ENCODE data around the gene GRID1. TPM values are rescaled to one million over a fixed set of nuclear protein-coding genes. Genes with fewer than 3 reads are reported as not detected.

The GRID1 gene
- total RNA-seq, 1 donor = not detected

- H3K27me3 ChIP-seq (ENCODE audit: insufficient read depth, low read length) = no peaks in the 10 kb centered on the region
- H3K9me3 ChIP-seq (ENCODE audit: low read depth, low read length) = no peaks in the 10 kb centered on the region
- H3K4me1 ChIP-seq (ENCODE audit: insufficient read depth, low read length) = no peaks in the 10 kb centered on the region
- H3K4me3 ChIP-seq (ENCODE audit: low read length) = no peak overlapping the region
Observed at GRCh38 chr10:85647741-85648140, 718.9 kb downstream of the GRID1 start.

DNA sequence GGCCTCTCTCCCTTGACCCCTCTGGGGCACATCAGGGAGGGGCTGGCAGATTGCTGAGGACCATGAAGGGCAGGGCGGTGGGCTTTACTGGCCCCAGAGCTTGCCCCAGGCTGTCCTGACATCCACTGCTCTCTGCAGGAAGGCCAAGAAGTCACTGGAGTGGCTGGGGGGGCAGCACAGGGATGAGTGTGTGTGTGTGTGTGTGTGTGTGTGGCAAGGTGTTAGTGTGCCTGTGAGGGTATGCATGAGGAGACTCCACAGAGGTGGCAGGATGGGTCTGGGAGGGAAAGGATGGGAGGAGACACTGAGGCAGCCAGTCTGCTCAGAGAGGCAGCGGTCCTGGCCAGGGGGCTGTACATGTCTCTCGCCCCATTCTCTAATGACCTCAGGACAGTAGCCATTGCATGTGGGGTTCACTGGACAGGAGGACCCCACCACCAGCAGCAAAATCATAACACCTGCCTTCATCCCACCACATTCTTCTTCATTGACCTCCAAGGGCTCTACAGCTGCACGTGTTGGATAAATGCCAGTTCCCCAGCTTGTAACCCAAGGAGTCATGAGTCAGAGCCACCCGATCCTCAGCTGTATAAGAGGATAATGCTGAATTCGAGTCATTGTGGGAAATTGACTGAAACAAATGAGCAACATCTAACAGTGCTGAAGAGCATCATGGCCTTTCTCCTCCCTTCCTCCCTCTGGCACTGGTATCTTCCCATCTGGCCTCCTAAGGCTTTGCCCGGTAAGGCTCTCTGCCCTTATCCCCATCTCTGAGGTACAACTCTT is 720.5 kb downstream of the GRID1 start:
- H3K27me3 ChIP-seq (ENCODE audit: insufficient read depth, low read length) = no peaks in the 10 kb centered on the region
- H3K4me1 ChIP-seq (ENCODE audit: insufficient read depth, low read length) = no peaks in the 10 kb centered on the region
- H3K9me3 ChIP-seq (ENCODE audit: low read depth, low read length) = no peaks in the 10 kb centered on the region
- no peak overlapping the region for H3K4me3 ChIP-seq (ENCODE audit: low read length)

DNA sequence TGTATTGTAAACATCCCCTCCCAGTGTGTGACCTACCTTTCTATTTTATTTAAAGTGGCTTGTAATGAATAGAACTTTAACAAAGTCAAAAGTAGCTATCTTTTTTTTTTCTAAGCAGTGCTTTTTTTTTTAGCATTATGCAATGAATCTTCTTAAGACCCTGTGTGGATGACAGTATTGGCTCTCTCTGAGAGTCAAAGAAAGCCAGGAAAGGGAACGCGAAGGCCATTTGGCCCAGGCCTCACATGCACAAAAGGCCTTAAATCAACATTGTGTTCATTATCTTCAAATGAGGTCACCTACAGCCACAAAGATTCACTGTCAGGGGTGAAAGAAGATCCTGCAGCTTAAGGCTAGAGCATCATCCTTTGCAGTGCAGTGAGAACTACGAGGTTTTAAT is 721.5 kb downstream of the GRID1 start:
- Histone ChIP-seq H3K4me1 (ENCODE audit: insufficient read depth, low read length) (no peaks in the 10 kb centered on the region), H3K9me3 (ENCODE audit: low read depth, low read length) (no peaks in the 10 kb centered on the region), H3K27me3 (ENCODE audit: insufficient read depth, low read length) (no peaks in the 10 kb centered on the region), H3K4me3 (ENCODE audit: low read length) (no peak overlapping the region)

DNA sequence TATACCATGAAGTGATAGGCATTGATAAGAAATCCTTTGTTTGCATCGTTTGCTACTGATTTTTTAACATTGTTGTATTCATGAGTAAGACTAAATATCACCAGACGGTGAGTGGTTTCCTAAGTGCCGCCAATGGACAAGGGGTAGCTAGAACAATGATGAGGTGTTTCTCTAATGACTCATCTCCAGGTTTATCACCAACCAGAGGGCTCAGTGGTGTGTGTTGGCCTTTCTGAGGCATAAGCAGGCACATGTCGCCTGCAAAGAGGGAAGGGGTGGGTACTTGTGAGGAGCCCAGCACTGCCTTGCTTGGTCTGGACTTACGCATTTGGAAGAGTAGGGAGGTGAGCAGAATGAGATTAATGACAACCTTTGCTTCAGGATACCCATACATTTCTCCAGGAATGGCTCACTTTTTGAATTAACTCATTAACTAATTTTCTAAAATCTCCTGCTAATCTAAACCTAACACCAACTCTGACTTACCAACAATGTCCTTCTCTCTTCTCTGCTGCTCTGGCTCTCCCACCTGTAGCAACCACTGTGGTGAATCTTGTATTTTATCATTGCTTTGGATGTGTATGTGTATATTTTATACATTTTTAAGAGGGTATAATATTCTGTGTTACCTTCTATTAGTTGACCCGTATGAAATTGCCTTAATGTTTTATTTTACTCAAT is 722.6 kb downstream of the GRID1 start:
- no peaks in the 10 kb centered on the region for H3K27me3 ChIP-seq (ENCODE audit: insufficient read depth, low read length)
- H3K4me3 ChIP-seq (ENCODE audit: low read length) = no peak overlapping the region
- H3K9me3 ChIP-seq (ENCODE audit: low read depth, low read length) = no peaks in the 10 kb centered on the region
- no peaks in the 10 kb centered on the region for H3K4me1 ChIP-seq (ENCODE audit: insufficient read depth, low read length)

- no peaks in the 10 kb centered on the region for H3K27me3 ChIP-seq (ENCODE audit: insufficient read depth, low read length)
- H3K4me3 ChIP-seq (ENCODE audit: low read length) = no peak overlapping the region
- no peaks in the 10 kb centered on the region for H3K4me1 ChIP-seq (ENCODE audit: insufficient read depth, low read length)
- no peaks in the 10 kb centered on the region for H3K9me3 ChIP-seq (ENCODE audit: low read depth, low read length)
Observed at GRCh38 chr10:85643171-85643844, 723.3 kb downstream of the GRID1 start.

DNA sequence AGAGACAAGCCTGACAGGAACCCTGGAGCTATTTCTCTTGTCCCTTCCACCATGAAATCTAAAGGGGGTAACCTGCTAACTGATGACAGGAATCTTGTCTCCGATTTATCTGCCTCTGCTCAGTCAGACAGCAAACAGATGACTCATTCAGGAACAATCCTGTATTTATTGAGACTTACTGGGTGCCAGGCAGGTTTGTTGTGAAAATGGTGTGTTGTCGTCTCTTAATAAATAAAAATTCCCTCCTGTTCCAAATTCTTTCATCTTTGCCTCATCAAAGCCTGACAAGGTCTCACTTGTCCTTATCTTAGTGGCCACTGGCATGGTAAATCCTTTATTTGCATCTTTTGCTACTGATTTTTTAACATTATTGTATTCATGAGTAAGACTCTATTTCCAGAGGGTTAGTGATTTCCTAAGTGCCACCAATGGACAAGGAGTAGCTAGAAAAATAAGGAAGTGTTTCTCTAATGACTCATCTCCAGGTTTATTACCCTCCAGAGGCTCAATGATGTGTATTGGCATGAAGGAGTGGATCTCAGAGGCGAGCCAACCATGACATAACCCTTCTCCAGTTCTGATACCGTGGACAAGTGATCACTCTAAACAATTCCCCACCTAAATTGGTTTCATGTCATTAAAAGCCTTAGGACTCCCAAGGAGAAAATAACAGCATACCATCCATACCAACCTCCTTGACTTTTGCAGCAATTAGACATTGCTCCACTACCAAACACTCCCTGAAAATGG is 724.0 kb downstream of the GRID1 start:
- no peak overlapping the region for H3K4me3 ChIP-seq (ENCODE audit: low read length)
- no peaks in the 10 kb centered on the region for H3K27me3 ChIP-seq (ENCODE audit: insufficient read depth, low read length)
- H3K4me1 ChIP-seq (ENCODE audit: insufficient read depth, low read length) = no peaks in the 10 kb centered on the region
- H3K9me3 ChIP-seq (ENCODE audit: low read depth, low read length) = no peaks in the 10 kb centered on the region

- Histone ChIP-seq H3K27me3 (ENCODE audit: insufficient read depth, low read length) (no peaks in the 10 kb centered on the region), H3K4me3 (ENCODE audit: low read length) (no peak overlapping the region), H3K9me3 (ENCODE audit: low read depth, low read length) (no peaks in the 10 kb centered on the region), H3K4me1 (ENCODE audit: insufficient read depth, low read length) (no peaks in the 10 kb centered on the region)
Observed at GRCh38 chr10:85642082-85642420, 724.5 kb downstream of the GRID1 start.

GRCh38 chr10:85641479-85642009 is 725.1 kb downstream of the GRID1 start:
- no peaks in the 10 kb centered on the region for H3K4me1 ChIP-seq (ENCODE audit: insufficient read depth, low read length)
- H3K4me3 ChIP-seq (ENCODE audit: low read length) = no peak overlapping the region
- no peaks in the 10 kb centered on the region for H3K9me3 ChIP-seq (ENCODE audit: low read depth, low read length)
- no peaks in the 10 kb centered on the region for H3K27me3 ChIP-seq (ENCODE audit: insufficient read depth, low read length)

DNA sequence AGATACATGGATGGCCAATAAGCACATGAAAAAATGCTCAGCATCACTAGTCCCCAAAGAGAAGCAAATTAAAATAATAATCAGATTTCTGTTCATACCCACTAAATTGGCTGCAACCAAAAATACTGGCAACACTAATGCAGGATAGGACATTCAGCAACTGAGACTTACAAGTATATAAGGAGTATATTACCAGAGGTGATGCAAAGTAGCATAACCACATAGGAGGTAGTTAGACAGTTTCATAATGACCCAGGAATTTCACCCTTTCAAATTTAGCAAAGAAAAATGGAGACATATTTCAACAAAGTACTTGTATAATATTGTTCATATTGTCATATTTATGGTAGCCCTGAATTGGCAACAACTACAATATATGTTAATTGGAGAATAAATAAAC is 727.8 kb downstream of the GRID1 start:
- Histone ChIP-seq H3K4me1 (ENCODE audit: insufficient read depth, low read length) (no peaks in the 10 kb centered on the region), H3K9me3 (ENCODE audit: low read depth, low read length) (no peaks in the 10 kb centered on the region), H3K27me3 (ENCODE audit: insufficient read depth, low read length) (no peaks in the 10 kb centered on the region), H3K4me3 (ENCODE audit: low read length) (no peak overlapping the region)

GRCh38 chr10:85635650-85636049 is 730.9 kb downstream of the GRID1 start:
- Histone ChIP-seq H3K4me3 (ENCODE audit: low read length) (no peak overlapping the region), H3K9me3 (ENCODE audit: low read depth, low read length) (no peaks in the 10 kb centered on the region), H3K27me3 (ENCODE audit: insufficient read depth, low read length) (no peaks in the 10 kb centered on the region), H3K4me1 (ENCODE audit: insufficient read depth, low read length) (no peaks in the 10 kb centered on the region)

- H3K4me1 ChIP-seq (ENCODE audit: insufficient read depth, low read length) = no peaks in the 10 kb centered on the region
- no peak overlapping the region for H3K4me3 ChIP-seq (ENCODE audit: low read length)
Observed at GRCh38 chr10:85624511-85624910, 742.1 kb downstream of the GRID1 start.

GRCh38 chr10:85623758-85624157 is 742.8 kb downstream of the GRID1 start:
- Histone ChIP-seq H3K4me1 (ENCODE audit: insufficient read depth, low read length) (no peaks in the 10 kb centered on the region), H3K9me3 (ENCODE audit: low read depth, low read length) (no peaks in the 10 kb centered on the region), H3K27me3 (ENCODE audit: insufficient read depth, low read length) (no peaks in the 10 kb centered on the region), H3K4me3 (ENCODE audit: low read length) (no peak overlapping the region)

More at GRCh38 chr10:85624511-85624910, 742.1 kb downstream of the GRID1 start:
- Histone ChIP-seq H3K9me3 (ENCODE audit: low read depth, low read length) (no peaks in the 10 kb centered on the region), H3K27me3 (ENCODE audit: insufficient read depth, low read length) (no peaks in the 10 kb centered on the region)

DNA sequence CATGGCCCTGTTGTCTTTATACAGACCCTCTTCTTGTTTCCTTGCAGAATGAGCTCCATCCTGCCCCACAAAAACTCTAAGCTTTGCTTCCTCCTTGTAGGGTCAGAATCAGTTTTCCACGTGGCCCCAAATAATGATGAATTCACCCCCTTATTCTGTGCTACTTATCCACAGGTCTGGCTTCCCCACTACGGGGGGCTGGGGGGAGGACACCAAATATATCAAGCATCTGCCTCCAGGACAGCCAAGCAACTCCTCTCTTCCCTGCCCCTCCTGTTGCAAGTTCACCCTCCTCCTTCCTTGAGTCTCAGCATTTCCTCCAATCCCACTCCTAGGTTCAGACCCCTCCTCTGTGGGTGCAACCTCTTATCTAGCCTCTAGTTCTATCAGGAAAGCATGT is 743.3 kb downstream of the GRID1 start:
- H3K9me3 ChIP-seq (ENCODE audit: low read depth, low read length) = no peaks in the 10 kb centered on the region
- no peaks in the 10 kb centered on the region for H3K4me1 ChIP-seq (ENCODE audit: insufficient read depth, low read length)
- H3K4me3 ChIP-seq (ENCODE audit: low read length) = no peak overlapping the region
- no peaks in the 10 kb centered on the region for H3K27me3 ChIP-seq (ENCODE audit: insufficient read depth, low read length)

- Histone ChIP-seq H3K4me3 (ENCODE audit: low read length) (no peak overlapping the region), H3K4me1 (ENCODE audit: insufficient read depth, low read length) (no peaks in the 10 kb centered on the region), H3K27me3 (ENCODE audit: insufficient read depth, low read length) (no peaks in the 10 kb centered on the region), H3K9me3 (ENCODE audit: low read depth, low read length) (no peaks in the 10 kb centered on the region)
Observed at GRCh38 chr10:85622425-85622824, 744.2 kb downstream of the GRID1 start.

- Histone ChIP-seq H3K27me3 (ENCODE audit: insufficient read depth, low read length) (no peaks in the 10 kb centered on the region), H3K4me3 (ENCODE audit: low read length) (no peak overlapping the region), H3K4me1 (ENCODE audit: insufficient read depth, low read length) (no peaks in the 10 kb centered on the region), H3K9me3 (ENCODE audit: low read depth, low read length) (no peaks in the 10 kb centered on the region)
Observed at GRCh38 chr10:85621562-85621961, 745.0 kb downstream of the GRID1 start.
